T-helper 17 cell (primary cell): ENCODE results near the gene VPS37D. TPM values are rescaled to one million over a fixed set of nuclear protein-coding genes. Genes with fewer than 3 reads are reported as not detected.

ENCODE experiments used
- ATAC-seq: fragments of 150-1000 bp; cut with Tn5 transposase; 2 replicates; pipeline ENCODE4 v1.10.0; 2021; ENCODE audit warnings: mild to moderate bottlenecking, moderate library complexity
- DNase-seq, 3 donors: peaks; one replicate each; pipeline versions ENCODE4 v3.0.0 to v3.0.0-alpha.2; 2020 to 2021
- H3K9me3 ChIP-seq: one replicate; pipeline ENCODE4 v1.7.0; 2013; ENCODE audit warnings: low read length, mild to moderate bottlenecking; ENCODE audit not compliant: control insufficient read depth, poor library complexity, severe bottlenecking
- H3K27ac Mint-ChIP-seq: one replicate; pipeline ENCODE4 v1.8.0; 2022; ENCODE audit warnings: mild to moderate bottlenecking, moderate library complexity, mixed read lengths
- H3K27me3 Mint-ChIP-seq: one replicate; pipeline ENCODE4 v1.8.0; 2022; ENCODE audit warnings: mixed read lengths
- H3K36me3 Mint-ChIP-seq: one replicate; pipeline ENCODE4 v1.8.0; 2022; ENCODE audit warnings: low read depth, mixed read lengths
- H3K4me1 Mint-ChIP-seq: one replicate; pipeline ENCODE4 v1.8.0; 2022; ENCODE audit warnings: mild to moderate bottlenecking, mixed read lengths
- H3K4me3 Mint-ChIP-seq: one replicate; pipeline ENCODE4 v1.8.0; 2022; ENCODE audit warnings: mild to moderate bottlenecking, moderate library complexity, mixed read lengths
- total RNA-seq, 4 donors: library from RNA in 2 of 4; stranded (reverse) in 2 of 4; gene quantifications; one replicate each; pipeline ENCODE4 v1.2.3 and lab custom pipeline; 2022 to 2026

Gene VPS37D
- total RNA-seq, 2 donors from 2014 or later = 0.76 TPM; not detected in 1

GRCh38 chr7:73678862-73679261 lies 11.2 kb downstream of the VPS37D start:
- H3K27me3 Mint-ChIP-seq = no peaks in the 10 kb centered on the region
- H3K4me3 Mint-ChIP-seq = no peak overlapping the region
- DNase-seq = no peak
- ATAC-seq = no peak
- H3K9me3 ChIP-seq = no peaks in the 10 kb centered on the region
- peaks cover 2% of the 10 kb centered on the region for H3K36me3 Mint-ChIP-seq
- peaks cover 14% of the 10 kb centered on the region for H3K4me1 Mint-ChIP-seq
- H3K27ac Mint-ChIP-seq = no peak overlapping the region

- ATAC-seq (no peak), DNase-seq (no peak)
- Mint-ChIP-seq H3K27me3 (no peaks in the 10 kb centered on the region), H3K4me3 (no peak overlapping the region), H3K27ac (no peak overlapping the region), H3K4me1 (peaks cover 16% of the 10 kb centered on the region), H3K36me3 (peaks cover 2% of the 10 kb centered on the region)
- H3K9me3 ChIP-seq = no peaks in the 10 kb centered on the region
Observed at GRCh38 chr7:73679709-73680108, 12.1 kb downstream of the VPS37D start.

- no peak overlapping the region for H3K4me3 Mint-ChIP-seq
- ATAC-seq (no peak), DNase-seq (no peak)
- H3K4me1 Mint-ChIP-seq = peaks cover 16% of the 10 kb centered on the region
- no peaks in the 10 kb centered on the region for H3K9me3 ChIP-seq
- H3K27me3 Mint-ChIP-seq = no peaks in the 10 kb centered on the region
- no peak overlapping the region for H3K27ac Mint-ChIP-seq
- H3K36me3 Mint-ChIP-seq = peaks cover 2% of the 10 kb centered on the region
Observed at GRCh38 chr7:73680501-73680900, 12.9 kb downstream of the VPS37D start.

- ATAC-seq = no peak
- peaks cover 16% of the 10 kb centered on the region for H3K4me1 Mint-ChIP-seq
- H3K36me3 Mint-ChIP-seq = peaks cover 2% of the 10 kb centered on the region
- no peaks in the 10 kb centered on the region for H3K27me3 Mint-ChIP-seq
- H3K9me3 ChIP-seq = no peaks in the 10 kb centered on the region
- DNase-seq = no peak
- no peak overlapping the region for H3K27ac Mint-ChIP-seq
- H3K4me3 Mint-ChIP-seq = peak overlapping the region; percentile 99
Observed at GRCh38 chr7:73681031-73681430, 13.4 kb downstream of the VPS37D start.

DNA sequence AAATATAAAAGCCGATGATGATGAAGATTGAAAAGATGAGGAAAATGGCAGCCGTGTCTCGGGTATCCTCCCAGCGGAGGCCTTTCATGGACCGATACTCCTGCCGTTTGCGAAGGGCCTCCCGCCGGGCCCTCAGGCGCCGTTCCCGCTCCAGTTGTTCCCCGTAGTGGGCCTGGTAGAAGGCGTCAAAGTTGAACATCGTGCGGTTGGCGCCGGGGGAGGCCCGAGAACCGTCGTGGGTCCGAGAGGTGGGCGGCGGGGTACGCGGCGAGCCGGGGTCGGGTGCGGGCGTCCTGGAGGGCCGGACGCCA lies 15.1 kb downstream of the VPS37D start:
- H3K36me3 Mint-ChIP-seq = peaks cover 2% of the 10 kb centered on the region
- H3K27ac Mint-ChIP-seq = peak overlapping the region; percentile 95
- H3K27me3 Mint-ChIP-seq = no peaks in the 10 kb centered on the region
- ATAC-seq (no peak), DNase-seq (no peak)
- H3K4me3 Mint-ChIP-seq = peak overlapping the region; percentile 99
- H3K9me3 ChIP-seq = no peaks in the 10 kb centered on the region
- H3K4me1 Mint-ChIP-seq = peaks cover 16% of the 10 kb centered on the region

- Mint-ChIP-seq H3K36me3 (peaks cover 2% of the 10 kb centered on the region), H3K4me1 (peaks cover 16% of the 10 kb centered on the region), H3K27me3 (no peaks in the 10 kb centered on the region), H3K27ac (peak within 1 kb of the TSS; percentile 95), H3K4me3 (peak within 1 kb of the TSS; percentile 99)
- no peaks in the 10 kb centered on the region for H3K9me3 ChIP-seq
- DNase-seq = peak; percentile 82 to 95 (median 93)
- ATAC-seq = peak; percentile 97
Observed at GRCh38 chr7:73683056-73683787, 15.6 kb downstream of the VPS37D start, which contains the start of the genes BUD23 and DNAJC30. Gene BUD23, plus strand, starts transcription at chr7:73683597. Its CDS starts 29 bp downstream, at chr7:73683626. Gene DNAJC30, minus strand, starts transcription at chr7:73683453. Its CDS starts 30 bp downstream, at chr7:73683423.

- H3K9me3 ChIP-seq = no peaks in the 10 kb centered on the region
- Mint-ChIP-seq H3K4me1 (peaks cover 21% of the 10 kb centered on the region), H3K4me3 (peak overlapping the region; percentile 99), H3K27ac (peak overlapping the region; percentile 95), H3K27me3 (no peaks in the 10 kb centered on the region), H3K36me3 (peaks cover 6% of the 10 kb centered on the region)
- DNase-seq (no peak), ATAC-seq (peak; percentile 23)
Observed at GRCh38 chr7:73683788-73684693, 16.4 kb downstream of the VPS37D start.

DNA sequence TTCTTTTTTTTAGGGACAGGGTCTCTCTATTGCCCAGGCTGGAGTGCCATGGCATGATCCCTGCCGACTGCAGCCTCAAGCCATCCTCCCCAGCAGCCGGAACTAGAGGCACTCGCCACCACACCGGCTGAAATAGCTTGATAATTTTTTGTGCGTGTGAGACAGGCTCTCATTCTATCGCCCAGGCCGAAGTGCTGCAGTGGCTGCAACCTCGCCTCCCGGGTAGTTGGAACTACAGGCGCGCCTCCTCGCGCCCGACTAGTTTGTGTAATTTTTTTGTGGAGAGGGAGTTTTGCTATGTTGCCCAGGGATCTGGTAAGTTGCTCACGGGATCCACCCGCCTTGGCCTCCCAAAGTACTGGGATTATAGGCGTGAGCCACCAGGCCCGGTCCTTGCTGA lies 17.7 kb downstream of the VPS37D start:
- DNase-seq = no peak
- Mint-ChIP-seq H3K4me3 (peak overlapping the region; percentile 39), H3K36me3 (peaks cover 15% of the 10 kb centered on the region), H3K4me1 (peaks cover 27% of the 10 kb centered on the region), H3K27ac (no peak overlapping the region), H3K27me3 (no peaks in the 10 kb centered on the region)
- ATAC-seq = no peak
- H3K9me3 ChIP-seq = no peaks in the 10 kb centered on the region

DNA sequence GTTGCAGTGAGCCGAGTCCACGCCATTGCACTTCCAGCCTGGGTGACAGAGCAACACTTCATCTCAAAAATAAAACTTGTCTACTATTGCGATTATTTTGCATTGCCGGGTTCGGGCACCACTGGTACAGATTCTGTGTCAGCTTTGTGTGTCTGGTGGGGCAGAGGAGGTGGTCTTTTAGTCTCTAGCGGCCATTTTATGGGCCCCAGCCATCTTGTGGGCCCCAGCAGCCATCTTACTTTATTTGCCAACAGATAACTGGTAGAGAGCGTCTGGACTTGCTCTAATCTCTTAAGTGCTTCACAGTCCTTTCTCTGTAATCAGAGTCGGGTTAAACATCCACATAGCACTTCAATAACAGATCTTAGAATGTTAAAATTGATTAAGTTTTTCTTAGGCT lies 20.7 kb downstream of the VPS37D start:
- H3K36me3 Mint-ChIP-seq = peaks cover 20% of the 10 kb centered on the region

GRCh38 chr7:73690646-73691045 lies 23.0 kb downstream of the VPS37D start:
- Mint-ChIP-seq H3K4me3 (no peak overlapping the region), H3K36me3 (peaks cover 28% of the 10 kb centered on the region), H3K27ac (no peak overlapping the region), H3K27me3 (no peaks in the 10 kb centered on the region), H3K4me1 (peaks cover 20% of the 10 kb centered on the region)
- DNase-seq (no peak), ATAC-seq (no peak)
- H3K9me3 ChIP-seq = no peaks in the 10 kb centered on the region

More for the DNA sequence above, 20.7 kb downstream of the VPS37D start:
- Mint-ChIP-seq H3K4me3 (no peak overlapping the region), H3K4me1 (peaks cover 20% of the 10 kb centered on the region), H3K27ac (no peak overlapping the region), H3K27me3 (no peaks in the 10 kb centered on the region)
- ATAC-seq (no peak), DNase-seq (no peak)
- H3K9me3 ChIP-seq = no peaks in the 10 kb centered on the region

DNA sequence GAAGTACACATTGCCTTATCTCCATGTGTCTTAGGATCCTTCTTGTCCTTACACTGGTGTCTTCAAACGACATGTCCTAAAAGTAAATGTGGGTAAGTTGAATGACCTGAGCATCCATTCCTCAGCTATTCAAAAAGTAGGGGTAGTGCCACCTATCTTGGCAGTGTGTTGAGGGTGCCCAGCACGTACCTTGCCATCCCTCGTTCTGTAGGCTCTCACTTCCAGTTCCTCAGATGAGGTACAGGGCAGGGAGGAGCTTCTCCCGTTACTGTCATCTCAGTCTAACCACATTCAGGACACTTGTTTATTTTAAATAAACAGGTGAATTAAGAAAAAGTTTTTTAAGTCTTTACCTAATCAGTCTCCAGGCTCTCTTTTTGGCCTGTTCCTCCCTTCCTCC lies 28.7 kb downstream of the VPS37D start:
- H3K27me3 Mint-ChIP-seq = no peaks in the 10 kb centered on the region
- no peak overlapping the region for H3K4me3 Mint-ChIP-seq
- H3K9me3 ChIP-seq = no peaks in the 10 kb centered on the region
- peaks cover 20% of the 10 kb centered on the region for H3K36me3 Mint-ChIP-seq
- H3K27ac Mint-ChIP-seq = no peak overlapping the region
- ATAC-seq (no peak), DNase-seq (no peak)
- H3K4me1 Mint-ChIP-seq = peaks cover 8% of the 10 kb centered on the region

DNA sequence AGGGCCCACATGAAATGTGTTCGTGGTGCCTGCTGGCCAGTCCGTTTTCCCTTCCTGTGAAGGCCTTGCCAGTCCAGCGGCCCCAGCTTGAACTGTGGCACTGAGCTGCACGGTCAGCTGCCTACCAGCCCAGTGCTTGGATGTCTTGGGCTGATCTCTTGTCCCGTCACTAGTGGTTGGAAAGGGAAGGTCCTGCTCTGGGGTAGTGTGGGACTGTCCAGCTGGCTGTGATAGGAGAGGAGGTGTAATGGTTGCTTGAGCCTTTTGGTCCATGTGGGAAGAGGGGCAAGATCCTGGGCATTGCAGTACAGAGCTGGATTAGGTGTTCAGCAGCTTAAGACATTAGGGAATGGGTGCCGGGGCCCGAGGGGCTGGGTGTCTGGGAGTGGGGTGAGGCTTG lies 30.8 kb downstream of the VPS37D start:
- Mint-ChIP-seq H3K27me3 (no peaks in the 10 kb centered on the region), H3K4me1 (peaks cover 17% of the 10 kb centered on the region), H3K27ac (peak overlapping the region; percentile 19), H3K4me3 (no peak overlapping the region), H3K36me3 (peaks cover 14% of the 10 kb centered on the region)
- DNase-seq (no peak), ATAC-seq (no peak)
- no peaks in the 10 kb centered on the region for H3K9me3 ChIP-seq

GRCh38 chr7:73699370-73700068 lies 31.9 kb downstream of the VPS37D start:
- H3K9me3 ChIP-seq = no peaks in the 10 kb centered on the region
- Mint-ChIP-seq H3K4me3 (peak overlapping the region; percentile 5), H3K27me3 (no peaks in the 10 kb centered on the region), H3K4me1 (peaks cover 14% of the 10 kb centered on the region), H3K27ac (peak overlapping the region; percentile 16), H3K36me3 (peaks cover 10% of the 10 kb centered on the region)
- ATAC-seq (no peak), DNase-seq (no peak)
